ENCODE measurements around the gene ADORA1. TPM values are rescaled to one million over a fixed set of nuclear protein-coding genes. Genes with fewer than 3 reads are reported as not detected.

The ADORA1 gene
- total RNA-seq, 2 experiments from 2014 or later: not detected

DNA sequence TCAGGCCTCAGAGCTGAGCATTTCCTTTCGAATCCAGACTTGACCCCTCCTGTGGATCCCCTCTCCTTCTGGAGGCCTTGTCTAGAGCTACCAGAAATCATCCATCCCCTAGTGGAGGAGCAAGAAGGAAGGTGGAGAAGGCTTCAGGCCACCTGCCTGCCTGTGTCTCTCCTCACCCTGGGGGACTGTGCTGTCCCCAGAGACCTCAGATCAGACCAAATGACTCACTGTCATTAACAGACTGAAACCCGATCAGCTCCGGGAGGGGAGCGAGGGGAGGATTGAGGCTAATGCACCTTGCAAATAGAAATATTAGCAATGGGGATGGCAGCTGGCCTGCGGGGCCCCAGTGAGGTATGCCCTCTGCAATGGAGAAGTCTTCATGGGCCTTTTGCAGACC is 46.0 kb downstream of the ADORA1 start:
- H3K9me3 Mint-ChIP-seq (ENCODE audit: low read depth): no peaks in the 10 kb centered on the region
- H3K27me3 Mint-ChIP-seq: peaks cover 12% of the 10 kb centered on the region
- ATAC-seq (no peak), DNase-seq (no peak)
- CTCF ChIA-PET: interaction anchor here (2.2 to 5.2 kb wide), 5 partner anchors 12 to 133 kb away, joined by 9 to 74 read pairs (median 17); no protein-coding TSS in a partner anchor
- no peak overlapping the region for H3K4me3 Mint-ChIP-seq
- no peaks in the 10 kb centered on the region for H3K36me3 Mint-ChIP-seq
- H3K27ac Mint-ChIP-seq: no peak overlapping the region
- no peaks in the 10 kb centered on the region for H3K4me1 Mint-ChIP-seq

DNA sequence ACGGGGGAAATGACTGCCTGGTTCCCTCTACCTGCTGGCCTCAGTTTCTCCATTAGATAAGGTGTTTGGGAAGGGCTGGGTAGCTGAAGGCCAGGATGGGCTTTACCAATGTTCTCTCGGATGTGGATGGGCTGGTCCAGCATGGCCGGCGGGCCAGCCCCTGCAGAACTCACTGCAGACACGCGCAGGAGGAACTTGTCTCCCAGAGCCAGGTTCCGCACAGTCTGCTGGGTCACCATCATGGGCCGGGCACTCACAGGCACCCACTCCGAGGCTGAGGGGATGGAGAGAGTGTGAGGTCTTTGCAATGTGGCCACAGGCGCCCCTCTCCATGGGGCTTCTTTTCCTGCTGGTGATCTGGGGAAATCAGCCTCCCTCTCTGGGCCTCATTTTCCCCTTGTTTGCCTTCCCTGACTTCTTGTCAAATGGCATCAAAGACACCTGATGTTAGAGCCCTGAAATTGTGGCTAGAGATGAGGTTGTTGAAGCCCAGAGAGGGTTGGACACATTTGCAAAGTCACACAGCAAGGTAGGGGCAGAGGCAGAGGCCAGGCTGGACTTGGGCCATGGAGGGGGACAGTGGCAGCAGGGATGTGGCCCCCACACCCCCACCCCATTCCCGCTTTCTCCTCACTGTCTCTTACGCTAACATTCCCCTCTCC is 46.9 kb downstream of the ADORA1 start:
- no peak for ATAC-seq
- Mint-ChIP-seq H3K36me3 (no peaks in the 10 kb centered on the region), H3K4me1 (no peaks in the 10 kb centered on the region), H3K27me3 (peaks cover 13% of the 10 kb centered on the region), H3K27ac (no peak overlapping the region), H3K4me3 (no peak overlapping the region), H3K9me3 (ENCODE audit: low read depth) (no peaks in the 10 kb centered on the region)
- CTCF ChIA-PET: interaction anchor here (0.7 kb wide), 1 partner anchor 135 kb away, joined by 3 read pairs; no protein-coding TSS in a partner anchor
- DNase-seq: no peak

DNA sequence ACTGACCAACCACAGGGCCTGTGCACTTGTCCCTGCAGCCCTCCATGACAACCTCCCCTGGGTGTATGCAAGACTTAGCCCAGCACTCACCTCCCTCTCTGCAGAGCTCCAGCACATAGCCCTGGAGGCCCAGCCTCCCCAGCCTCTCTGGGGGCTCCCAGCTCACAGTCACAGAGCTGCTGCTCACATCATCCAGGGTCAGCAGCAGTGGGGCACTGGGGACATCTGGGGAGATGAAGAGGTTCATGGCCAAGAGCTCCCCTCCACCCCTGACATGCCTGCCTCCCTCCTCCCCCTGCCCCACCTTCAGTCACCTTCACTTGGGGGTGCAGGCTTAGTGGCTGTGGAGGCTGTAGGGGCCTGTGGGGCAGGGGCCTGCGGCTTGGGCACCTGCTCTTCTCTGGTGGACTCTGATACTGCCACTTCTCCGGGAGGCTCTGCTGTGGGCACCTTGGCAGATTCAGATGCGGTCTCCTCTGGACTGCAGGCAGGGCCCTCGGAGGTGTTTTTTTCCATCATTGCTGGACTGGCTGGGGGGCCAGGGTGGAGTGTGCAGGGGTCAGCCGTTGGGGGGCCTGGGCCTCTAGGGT is 47.8 kb downstream of the ADORA1 start, which contains the start of gene MYBPH:
MYBPH (minus strand) TSS at position 590 of the 590 bp plus-strand sequence; CDS start at position 519, 71 bp downstream.
- Mint-ChIP-seq H3K4me1 (no peaks in the 10 kb centered on the region), H3K27me3 (peaks cover 13% of the 10 kb centered on the region), H3K4me3 (no peak within 1 kb of the TSS), H3K9me3 (ENCODE audit: low read depth) (no peaks in the 10 kb centered on the region), H3K36me3 (no peaks in the 10 kb centered on the region), H3K27ac (no peak within 1 kb of the TSS)
- ATAC-seq: no peak
- no peak for DNase-seq
- CTCF ChIA-PET: interaction anchor here (0.7 kb wide), 1 partner anchor 136 kb away, joined by 3 read pairs; no protein-coding TSS in a partner anchor

DNA sequence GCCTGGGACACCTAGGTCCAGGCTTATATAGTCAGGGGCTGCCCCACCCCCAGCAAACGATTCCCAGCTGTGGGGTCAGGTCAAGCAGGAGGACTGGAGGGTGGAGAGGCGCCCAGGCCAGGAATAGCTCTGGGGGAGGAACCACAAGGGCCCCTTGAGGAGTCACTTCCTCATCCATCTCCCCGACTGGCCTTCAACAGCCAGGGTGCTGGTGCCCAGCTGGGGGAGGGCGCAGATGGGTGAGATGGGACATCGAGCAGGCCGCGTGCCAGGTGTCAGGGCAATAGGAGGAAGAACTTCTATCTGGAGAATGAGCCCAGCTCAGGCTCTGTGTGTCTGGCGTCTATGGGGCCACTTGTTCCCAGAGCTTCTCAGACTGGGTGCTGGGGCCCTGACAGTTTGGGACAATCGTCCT is 48.3 kb downstream of the ADORA1 start:
- no peak overlapping the region for H3K27ac Mint-ChIP-seq
- H3K4me1 Mint-ChIP-seq: no peaks in the 10 kb centered on the region
- peaks cover 13% of the 10 kb centered on the region for H3K27me3 Mint-ChIP-seq
- no peak for ATAC-seq
- CTCF ChIA-PET: interaction anchor here (0.6 kb wide), 1 partner anchor 618 kb away, joined by 4 read pairs; no protein-coding TSS in a partner anchor
- H3K9me3 Mint-ChIP-seq (ENCODE audit: low read depth): no peaks in the 10 kb centered on the region
- DNase-seq: no peak
- H3K4me3 Mint-ChIP-seq: no peak overlapping the region
- no peaks in the 10 kb centered on the region for H3K36me3 Mint-ChIP-seq

DNA sequence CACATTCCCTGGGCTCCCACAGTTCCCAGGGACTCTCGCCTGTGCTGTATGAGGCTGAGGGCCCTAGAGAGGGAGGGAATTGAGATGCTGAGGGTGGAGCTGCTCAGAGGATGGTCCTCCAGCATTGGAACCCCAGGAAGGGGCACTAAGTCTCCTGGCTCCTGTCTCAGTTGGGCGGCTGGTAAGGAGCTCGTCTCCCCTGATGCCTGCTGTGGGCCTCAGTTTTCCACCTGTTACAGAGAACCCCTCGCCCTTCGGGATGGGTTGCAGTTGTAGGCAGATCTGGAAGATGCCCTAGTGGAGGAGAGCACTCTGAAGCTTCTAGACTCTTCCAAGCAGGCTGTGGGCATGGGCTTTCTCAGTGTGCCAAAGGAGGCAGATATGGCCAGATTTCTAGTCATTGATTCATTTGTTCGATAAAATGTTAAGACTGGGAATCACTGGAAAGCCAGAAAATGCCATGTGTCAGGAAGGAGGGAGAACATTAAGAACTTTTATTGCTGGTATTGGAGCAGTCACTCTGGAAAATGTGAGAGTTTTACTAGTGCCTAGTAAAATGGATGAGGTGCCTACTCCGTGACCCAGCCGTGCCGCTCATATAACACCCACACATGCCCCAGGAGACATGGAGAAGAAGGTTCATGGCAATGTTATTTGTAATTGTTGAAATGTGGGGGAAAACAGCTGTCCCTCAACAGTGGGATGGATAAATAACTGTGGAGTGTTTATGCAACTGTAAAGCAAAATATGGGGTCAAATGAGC is 48.9 kb downstream of the ADORA1 start:
- Mint-ChIP-seq H3K4me1 (no peaks in the 10 kb centered on the region), H3K4me3 (no peak overlapping the region), H3K27me3 (peaks cover 13% of the 10 kb centered on the region), H3K9me3 (ENCODE audit: low read depth) (no peaks in the 10 kb centered on the region), H3K27ac (no peak overlapping the region), H3K36me3 (no peaks in the 10 kb centered on the region)
- no peak for DNase-seq
- CTCF ChIA-PET: interaction anchor here (0.6 kb wide), 1 partner anchor 618 kb away, joined by 4 read pairs; no protein-coding TSS in a partner anchor
- no peak for ATAC-seq

DNA sequence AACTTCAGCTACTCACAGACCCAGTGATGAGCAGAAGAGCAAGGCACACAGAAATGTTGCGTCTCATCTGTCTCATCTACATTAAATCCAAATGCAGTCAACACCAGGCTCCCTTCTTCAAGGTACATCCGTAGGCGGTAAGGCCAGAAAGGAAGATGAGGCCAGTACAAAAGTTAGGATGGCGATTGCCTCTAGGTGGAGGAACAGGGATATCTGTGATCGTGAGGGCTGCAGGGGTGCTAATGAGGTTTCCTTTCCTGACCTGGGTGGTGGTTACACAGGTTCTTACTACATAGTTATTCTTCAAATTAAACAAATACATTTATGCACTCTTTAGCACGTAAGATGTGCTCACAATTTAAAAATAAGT is 49.5 kb downstream of the ADORA1 start:
- H3K4me3 Mint-ChIP-seq: no peak overlapping the region
- H3K36me3 Mint-ChIP-seq: no peaks in the 10 kb centered on the region
- DNase-seq: no peak
- no peaks in the 10 kb centered on the region for H3K9me3 Mint-ChIP-seq (ENCODE audit: low read depth)
- H3K27me3 Mint-ChIP-seq: peaks cover 13% of the 10 kb centered on the region
- H3K27ac Mint-ChIP-seq: no peak overlapping the region
- CTCF ChIA-PET: no interaction called here
- no peaks in the 10 kb centered on the region for H3K4me1 Mint-ChIP-seq
- no peak for ATAC-seq

DNA sequence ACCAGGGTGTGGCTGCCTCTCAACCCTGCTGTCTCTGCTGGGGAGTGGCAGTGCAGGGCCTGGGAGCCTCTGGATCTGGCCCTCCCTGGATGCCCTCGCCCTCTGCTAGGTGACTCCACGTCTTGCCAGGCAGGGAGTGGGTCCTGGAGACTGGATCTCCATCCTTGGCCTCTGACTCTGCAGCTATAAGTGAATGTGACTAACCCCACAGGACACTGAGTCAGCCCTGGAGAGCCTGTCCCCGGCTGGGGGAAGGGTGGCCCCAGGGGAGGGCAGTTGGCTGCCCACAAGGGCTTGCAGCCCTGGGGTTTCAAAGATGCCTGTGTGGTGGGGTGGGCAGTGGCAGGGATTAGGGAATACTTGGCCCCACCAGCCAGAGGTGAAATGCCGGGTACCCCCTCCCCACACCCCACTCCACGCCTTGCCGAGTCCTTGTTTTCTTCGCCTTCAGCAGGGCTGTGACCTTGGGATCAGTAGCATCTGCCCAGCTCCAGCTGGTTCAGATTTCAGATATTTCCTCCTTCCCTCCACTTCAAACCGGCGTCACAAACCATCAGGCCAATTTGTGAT is 50.0 kb downstream of the ADORA1 start:
- ATAC-seq: no peak
- H3K27ac Mint-ChIP-seq: no peak overlapping the region
- no peaks in the 10 kb centered on the region for H3K4me1 Mint-ChIP-seq
- H3K36me3 Mint-ChIP-seq: no peaks in the 10 kb centered on the region
- CTCF ChIA-PET: interaction anchor here (1.2 kb wide), 1 partner anchor 138 kb away, joined by 3 read pairs; no protein-coding TSS in a partner anchor
- H3K9me3 Mint-ChIP-seq (ENCODE audit: low read depth): no peaks in the 10 kb centered on the region
- H3K27me3 Mint-ChIP-seq: peaks cover 13% of the 10 kb centered on the region
- no peak overlapping the region for H3K4me3 Mint-ChIP-seq
- no peak for DNase-seq

DNA sequence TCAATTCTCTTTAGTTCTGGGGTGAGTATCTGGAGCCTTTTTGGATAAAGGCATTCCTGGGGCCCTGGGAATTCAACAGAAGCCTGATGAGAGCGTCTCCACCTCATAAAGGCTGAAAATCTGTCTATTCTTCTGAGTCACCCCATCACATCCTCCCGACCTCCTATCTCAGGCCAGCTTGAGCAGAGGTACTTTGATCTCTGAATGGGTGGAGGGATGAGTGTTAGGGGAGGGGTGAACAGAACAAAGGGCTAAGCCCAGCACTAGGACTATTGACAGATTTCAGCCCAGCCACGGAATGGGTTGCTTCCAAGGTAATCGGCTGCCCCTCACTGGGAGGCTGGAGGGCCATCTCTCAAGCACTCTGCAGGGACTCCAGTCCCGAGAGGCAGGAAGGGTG is 50.6 kb downstream of the ADORA1 start:
- H3K9me3 Mint-ChIP-seq (ENCODE audit: low read depth): no peaks in the 10 kb centered on the region
- no peak overlapping the region for H3K4me3 Mint-ChIP-seq
- peaks cover 13% of the 10 kb centered on the region for H3K27me3 Mint-ChIP-seq
- ATAC-seq (no peak), DNase-seq (no peak)
- no peaks in the 10 kb centered on the region for H3K36me3 Mint-ChIP-seq
- H3K4me1 Mint-ChIP-seq: no peaks in the 10 kb centered on the region
- H3K27ac Mint-ChIP-seq: no peak overlapping the region
- CTCF ChIA-PET: interaction anchor here (1.0 to 1.2 kb wide), 2 partner anchors 60 to 138 kb away, joined by 3 read pairs; no protein-coding TSS in a partner anchor

DNA sequence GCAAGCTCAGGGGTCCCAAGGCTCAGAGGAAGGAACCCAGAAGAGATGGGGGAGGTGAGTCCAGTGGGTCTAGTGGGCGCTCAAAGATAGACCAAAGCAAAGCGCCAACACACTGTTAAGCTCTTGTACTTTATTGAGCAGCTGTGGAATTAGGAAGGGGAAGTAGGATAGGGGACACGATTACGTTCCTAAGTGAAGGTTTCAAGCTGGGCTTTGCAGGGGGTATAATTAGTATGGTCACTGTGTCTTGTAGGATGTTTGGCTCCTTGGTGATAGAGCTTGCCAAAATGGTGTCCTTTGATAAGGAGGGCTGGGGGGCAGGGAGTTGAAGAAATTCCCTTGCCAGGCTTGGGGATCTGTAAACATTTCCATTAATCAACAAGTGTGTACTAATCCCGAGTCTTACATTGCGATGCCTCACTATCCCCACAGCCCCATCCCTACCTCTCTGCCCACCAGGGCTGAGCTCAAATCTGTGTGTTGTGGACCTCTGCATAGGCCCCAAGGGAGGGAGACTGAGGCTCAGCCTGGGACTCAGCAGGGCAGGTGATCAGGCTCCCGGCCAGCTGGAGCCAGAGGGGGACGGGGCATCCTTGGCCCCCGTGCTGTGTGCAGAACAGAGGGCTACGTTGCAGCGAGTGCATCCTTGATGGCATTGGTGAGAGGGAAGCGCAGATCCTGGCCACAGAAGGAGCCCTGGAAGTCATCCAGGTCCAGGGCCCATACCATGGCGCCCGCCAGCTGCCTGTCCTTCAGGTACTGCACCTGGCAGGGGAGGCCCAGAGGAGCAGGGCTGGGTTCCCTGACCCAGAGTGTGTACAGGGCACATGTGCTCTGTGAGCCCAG is 51.5 kb downstream of the ADORA1 start:
- Mint-ChIP-seq H3K9me3 (ENCODE audit: low read depth) (no peaks in the 10 kb centered on the region), H3K36me3 (no peaks in the 10 kb centered on the region), H3K27me3 (peaks cover 13% of the 10 kb centered on the region), H3K4me3 (no peak overlapping the region), H3K27ac (no peak overlapping the region), H3K4me1 (no peaks in the 10 kb centered on the region)
- DNase-seq (no peak), ATAC-seq (no peak)
- CTCF ChIA-PET: interaction anchor here (1.0 to 1.4 kb wide), 3 partner anchors 38 to 139 kb away, joined by 3 to 5 read pairs (median 3); no protein-coding TSS in a partner anchor

DNA sequence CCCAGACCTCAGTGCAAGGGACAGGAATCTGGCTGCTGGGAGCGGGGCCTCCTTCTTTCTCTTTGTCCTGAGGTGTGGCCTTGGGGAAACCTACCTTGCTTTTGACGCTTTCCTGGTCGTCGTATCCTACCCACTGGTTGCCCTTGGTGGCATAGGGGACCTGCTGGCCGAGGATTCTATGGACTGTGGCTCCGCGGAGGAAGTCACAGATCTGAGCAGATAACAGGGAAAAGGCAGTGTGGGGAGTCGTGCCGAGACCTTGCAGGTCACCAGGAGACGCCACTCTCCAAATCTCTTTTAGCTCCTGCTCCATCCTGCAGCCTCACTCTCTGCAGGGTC is 52.1 kb downstream of the ADORA1 start:
- no peaks in the 10 kb centered on the region for H3K4me1 Mint-ChIP-seq
- no peaks in the 10 kb centered on the region for H3K9me3 Mint-ChIP-seq (ENCODE audit: low read depth)
- DNase-seq (no peak), ATAC-seq (no peak)
- no peaks in the 10 kb centered on the region for H3K36me3 Mint-ChIP-seq
- H3K27ac Mint-ChIP-seq: no peak overlapping the region
- CTCF ChIA-PET: interaction anchor here (1.4 kb wide), 1 partner anchor 37 kb away, joined by 5 read pairs; no protein-coding TSS in a partner anchor
- H3K27me3 Mint-ChIP-seq: peaks cover 13% of the 10 kb centered on the region
- H3K4me3 Mint-ChIP-seq: no peak overlapping the region

DNA sequence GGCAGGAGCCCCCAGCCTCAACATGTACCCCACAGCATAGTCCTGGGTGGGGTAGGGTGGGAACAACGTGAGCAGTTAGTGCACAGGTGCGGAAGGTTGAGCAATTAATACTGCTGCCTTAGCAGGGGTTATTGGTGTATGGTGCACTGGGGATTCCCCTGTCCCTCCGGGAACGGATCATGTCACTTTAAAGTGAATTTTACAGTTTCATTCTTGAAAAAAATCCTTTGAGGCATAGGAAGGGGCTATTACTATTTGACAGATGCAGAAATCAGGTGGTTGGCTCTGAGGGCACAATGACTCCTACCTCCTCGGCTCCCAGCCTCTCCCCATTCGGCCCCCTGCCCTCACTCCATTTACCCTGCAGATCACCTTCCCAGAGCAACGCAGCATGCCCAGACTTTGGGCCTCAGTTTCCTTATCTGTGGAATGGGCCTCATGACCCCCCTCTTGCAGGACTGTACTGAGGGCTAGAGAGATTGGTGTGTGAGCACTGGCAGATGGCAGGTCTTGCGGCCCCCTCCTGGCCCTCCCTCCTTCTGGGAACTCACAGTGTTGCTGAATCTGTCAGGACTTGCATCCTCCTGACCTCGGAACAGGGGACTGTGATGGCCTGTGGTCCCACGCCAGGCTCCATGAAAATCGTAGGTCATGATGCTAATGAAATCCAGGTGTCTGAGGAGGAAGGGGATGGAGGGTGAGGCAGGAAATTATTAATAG is 53.2 kb downstream of the ADORA1 start:
- Mint-ChIP-seq H3K36me3 (no peaks in the 10 kb centered on the region), H3K27ac (no peak overlapping the region), H3K27me3 (peaks cover 16% of the 10 kb centered on the region), H3K4me1 (no peaks in the 10 kb centered on the region), H3K9me3 (ENCODE audit: low read depth) (no peaks in the 10 kb centered on the region), H3K4me3 (no peak overlapping the region)
- ATAC-seq (no peak), DNase-seq (no peak)
- CTCF ChIA-PET: interaction anchor here (0.5 kb wide), 1 partner anchor 940 kb away, joined by 3 read pairs; no protein-coding TSS in a partner anchor

Data from activated CD8-positive, alpha-beta memory T cell treated with anti-CD3 and anti-CD28 coated beads, Interleukin-2, amount 10 ng/mL, durations not matched to agents 7 days and 5 days (primary cell).